HG03378 (cell line): ENCODE data around the gene OTOGL.

Experiments used
- ATAC-seq: cut with Tn5 transposase; IDR thresholded peaks from one replicate; pipeline ENCODE4 v1.9.1; 2021; ENCODE audit warnings: mild to moderate bottlenecking, moderate library complexity; ENCODE audit not compliant: unreplicated experiment

Gene OTOGL

DNA sequence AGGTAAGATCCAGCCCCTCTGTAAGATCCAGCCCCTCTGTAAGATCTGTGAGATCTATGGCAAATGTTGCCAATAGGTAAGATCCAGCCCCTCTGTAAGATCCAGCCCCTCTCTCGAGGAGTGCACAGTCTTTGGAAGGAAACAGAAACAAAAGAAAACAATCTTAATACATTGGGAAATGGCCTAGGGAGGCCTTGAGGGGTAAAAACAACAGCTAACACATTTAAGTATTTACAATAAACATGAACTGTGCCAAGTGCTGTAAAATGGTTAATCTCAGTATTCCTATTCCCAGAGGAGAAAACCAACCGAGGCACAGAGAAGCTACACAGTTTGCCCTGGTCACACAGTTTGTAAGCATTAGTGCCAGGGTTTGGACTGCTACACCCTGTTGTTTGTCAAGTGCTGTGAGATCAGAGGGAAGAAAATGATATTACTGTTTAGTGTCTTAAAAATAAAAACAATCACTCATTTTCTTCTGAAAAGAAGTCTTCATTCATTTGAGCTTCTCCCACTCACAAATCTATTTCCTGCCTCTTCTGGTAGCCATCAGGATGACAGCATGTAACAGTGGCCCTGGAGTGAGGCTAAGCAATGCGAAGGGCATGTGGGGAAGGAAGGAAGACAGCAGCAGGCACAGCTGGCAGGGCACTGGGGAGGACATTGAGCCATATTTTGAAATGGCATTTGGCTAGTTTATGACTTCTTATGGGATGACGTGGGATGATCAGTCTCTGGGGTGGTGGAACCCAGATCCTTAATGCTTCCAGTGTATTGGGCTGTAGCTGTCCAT lies 226.0 kb downstream of the OTOGL start:
- no peak for ATAC-seq

DNA sequence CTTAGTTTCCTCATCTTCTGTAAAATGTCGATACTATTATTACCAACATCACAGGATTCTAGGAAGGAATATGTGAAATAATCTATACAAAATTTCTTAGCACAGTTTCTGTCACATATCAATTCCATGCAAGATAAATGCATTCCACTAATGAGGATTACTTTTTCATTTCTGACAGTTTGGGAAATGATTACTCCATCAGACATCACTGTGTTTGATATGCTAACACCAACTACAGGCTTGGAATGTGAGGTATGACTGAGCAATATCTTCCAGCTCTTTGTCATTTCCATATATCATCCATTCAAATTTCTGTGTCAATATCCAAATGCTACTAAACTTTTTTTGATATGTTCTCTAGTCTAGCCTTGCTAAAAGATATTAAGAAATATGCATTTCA lies 233.5 kb downstream of the OTOGL start:
- ATAC-seq: no peak

DNA sequence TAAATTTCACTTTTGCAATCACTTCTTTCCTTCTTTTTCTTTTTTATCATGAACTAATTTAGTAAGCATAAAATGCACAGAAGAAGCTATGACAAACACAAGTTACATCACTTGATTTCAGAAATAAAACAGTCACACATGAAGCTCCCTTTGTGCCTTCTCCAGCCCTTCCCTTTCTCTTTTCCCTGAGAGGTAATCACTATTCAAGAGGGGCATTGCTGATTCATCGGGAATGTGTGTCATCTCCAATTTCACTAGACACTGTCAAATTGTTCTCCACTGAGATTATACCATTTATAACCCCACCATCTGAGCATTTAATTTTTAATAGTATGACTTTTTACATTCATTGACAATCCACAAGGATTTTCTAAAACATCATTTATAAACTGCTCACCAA lies 253.1 kb downstream of the OTOGL start:
- no peak for ATAC-seq

DNA sequence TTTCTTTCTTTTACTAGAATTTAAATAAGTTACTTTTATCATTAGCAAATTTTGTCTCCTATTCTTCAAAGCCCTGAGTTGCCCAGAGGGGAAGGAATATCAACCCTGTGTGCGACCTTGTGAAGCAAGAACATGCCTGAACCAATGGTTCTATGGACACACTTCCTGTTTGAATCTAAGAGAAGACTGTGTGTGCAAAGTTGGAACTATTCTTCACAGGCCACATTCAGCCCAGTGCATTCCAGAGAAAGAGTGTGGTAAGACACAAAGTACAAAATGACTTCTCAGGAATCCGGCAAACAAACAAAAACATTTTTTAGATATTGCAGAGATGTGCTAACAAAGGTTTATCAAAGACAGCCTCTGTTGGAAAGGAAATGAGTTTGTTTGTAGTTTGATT lies 253.9 kb downstream of the OTOGL start:
- ATAC-seq: no peak

DNA sequence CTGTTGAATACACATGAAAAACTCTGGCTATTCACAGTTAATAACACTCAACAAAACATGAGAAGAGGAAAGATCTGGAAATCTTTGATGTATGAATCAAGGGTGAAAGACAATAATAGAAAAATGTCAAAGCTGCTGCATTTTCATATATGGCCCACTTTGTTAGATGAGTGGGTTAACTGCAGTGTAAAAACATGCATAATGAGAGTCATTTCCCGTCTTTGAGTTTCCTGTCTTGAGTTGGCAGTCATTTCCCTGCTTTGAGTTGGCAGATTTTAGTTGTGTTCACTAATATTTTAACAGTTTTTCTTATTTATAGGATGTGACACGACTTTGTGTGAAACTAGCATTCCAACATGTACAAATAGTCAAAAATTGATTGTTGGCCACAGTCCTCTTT lies 256.8 kb downstream of the OTOGL start:
- no peak for ATAC-seq

DNA sequence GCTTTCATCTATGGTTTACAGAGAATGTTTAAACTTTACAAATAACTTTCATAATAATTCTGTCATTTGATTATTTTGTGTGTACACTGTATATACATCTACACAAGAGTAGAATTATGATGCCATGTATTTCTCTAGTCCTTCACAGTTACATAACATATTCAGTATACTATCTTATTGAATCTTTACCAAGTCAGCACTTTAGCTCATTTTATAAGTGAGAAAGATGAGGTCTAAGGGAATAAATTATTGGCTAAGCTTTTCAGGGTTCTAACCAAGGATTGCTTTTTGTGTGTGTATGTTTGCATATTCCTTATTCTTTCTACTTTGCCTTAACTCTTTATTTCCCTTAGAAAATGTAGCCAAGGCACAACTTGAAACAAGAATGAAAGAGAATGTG lies 260.4 kb downstream of the OTOGL start:
- no peak for ATAC-seq

DNA sequence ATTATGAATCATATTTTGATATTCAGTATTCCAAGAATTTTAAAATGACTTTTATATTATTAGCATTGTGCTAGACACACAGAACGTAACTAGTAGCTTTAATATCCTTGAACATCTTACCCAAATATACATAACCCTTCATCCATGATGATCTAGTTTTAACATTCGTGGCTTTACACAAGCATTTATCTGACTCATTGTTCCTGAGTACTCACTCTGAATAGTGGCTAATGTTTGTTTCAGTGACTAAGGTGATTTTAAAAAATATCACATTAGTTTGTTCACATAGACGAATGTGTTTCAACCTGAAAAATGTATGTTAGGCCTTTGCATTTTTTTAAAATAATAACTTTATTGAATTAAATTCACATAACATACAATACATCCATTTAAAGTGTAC lies 264.7 kb downstream of the OTOGL start:
- ATAC-seq: no peak

DNA sequence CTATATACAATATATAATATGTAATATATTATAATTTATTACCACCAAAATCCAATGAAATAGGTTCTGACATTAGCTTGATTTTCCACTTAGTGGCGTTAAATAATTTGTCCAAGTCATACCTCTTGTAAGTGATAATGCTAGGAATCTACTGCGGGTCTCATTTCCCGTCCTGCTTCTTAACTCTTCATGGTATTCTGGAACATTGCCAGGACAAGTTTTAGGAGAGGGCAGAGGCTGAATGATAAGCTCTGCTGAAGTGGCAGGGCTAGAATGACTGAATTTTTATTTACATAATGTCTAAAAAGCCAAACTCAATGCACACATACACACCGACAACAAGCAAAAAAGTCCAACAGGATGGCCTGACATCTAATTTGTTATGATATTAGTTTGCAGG lies 274.3 kb downstream of the OTOGL start:
- ATAC-seq: no peak

DNA sequence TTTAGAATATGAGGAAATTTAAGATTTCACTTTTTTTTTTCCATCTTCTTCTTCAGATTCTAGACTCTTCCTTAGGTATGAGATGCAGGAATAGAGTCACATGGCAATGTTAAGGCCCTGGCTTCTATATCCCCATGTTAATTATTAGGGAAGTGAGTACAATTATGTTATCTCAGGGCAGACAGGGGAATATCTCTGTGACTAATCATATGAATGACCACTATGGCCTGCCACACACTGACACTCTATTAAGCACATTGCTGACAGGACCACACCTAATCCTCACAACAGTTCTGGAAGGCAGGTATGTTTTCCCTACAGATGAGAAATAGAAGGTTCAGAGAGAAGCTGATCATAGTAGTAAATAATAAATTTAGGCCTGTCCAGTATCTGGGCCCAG lies 275.3 kb downstream of the OTOGL start:
- ATAC-seq: no peak

DNA sequence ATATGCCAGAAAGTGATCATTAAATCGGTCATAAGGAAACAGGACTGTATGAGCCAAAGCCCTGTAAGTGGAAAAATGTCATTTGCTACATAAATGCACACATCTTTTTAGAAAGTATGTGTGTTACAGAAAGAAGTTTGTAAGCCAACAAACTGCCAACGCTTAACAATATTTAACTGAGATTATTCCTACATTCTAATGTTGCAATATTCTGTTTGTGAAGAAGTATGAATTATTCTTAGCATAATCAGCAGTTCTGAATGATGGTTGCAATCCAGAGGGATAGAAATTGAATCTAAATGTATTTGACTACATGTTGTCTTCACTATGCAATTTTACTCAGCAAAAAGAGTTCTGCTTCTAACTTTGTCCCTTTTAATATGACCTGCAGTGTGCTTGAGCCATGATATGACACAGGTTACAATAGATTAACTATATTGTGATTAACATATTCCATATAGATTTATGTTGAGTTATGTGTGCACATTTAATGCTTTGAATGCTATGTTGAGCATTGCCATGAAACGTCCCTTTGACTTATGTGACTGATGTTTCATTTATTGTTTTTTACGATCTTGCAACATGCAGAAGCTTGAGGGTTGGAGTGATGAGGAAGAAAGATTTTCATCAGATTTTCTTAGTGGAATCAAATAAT lies 277.9 kb downstream of the OTOGL start:
- ATAC-seq: no peak

DNA sequence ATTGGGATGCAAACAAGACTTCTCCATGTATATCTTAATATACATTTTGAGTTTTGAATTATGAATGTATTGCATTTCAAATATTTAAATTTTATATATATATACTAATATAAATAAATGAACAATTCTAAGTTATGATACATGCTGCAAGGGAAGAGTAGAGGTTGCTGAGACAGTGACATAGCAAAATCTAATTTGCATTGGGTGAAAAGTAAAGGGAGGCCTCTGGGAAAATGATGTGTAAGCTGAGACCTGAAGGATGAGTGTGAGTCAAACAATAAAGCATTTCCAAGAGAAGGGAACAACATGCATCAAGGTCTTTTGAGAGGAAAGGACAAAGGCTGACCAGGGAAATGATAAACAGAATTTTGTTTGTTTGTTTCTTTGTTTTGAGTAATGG lies 281.8 kb downstream of the OTOGL start:
- no peak for ATAC-seq

DNA sequence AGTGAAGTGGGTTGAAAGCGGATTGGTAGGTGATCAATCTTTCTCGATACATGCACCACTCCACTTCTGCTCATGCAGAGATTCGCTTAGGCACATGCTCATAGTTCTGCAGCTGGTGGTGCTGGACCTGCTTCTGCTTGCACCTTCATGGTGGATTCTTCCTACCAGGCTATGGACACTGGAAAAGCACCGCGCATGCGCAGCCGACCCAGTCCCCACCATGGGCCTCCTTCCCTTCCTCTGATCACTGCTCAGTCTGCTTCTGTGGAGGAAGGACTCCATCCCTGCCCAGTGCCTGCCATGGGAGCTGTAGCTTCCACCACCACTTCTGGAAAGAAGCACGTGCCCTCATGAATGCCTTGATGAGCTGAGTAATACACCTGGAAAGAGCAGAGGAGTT lies 282.9 kb downstream of the OTOGL start:
- ATAC-seq: no peak

DNA sequence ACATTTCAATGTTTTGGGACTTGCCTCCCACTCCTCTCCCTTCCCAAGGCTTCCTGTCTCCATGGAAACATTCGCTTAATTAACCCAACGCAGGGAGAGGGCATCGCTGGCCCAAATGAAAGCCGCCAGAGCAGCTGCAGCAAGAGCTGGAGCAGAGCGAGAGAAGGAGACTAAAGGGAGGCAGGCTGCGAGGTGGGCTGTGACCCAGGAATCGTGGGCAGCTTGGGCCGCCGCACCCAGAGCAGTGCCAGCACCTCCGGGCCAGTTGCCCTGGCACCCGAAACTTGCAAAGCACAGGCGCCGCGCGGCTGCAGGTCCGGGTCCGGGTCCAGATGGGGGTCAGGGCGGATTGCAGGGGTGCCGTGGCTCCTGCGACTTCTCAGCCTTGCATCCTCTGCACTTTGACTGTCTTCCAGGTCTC lies 301.2 kb downstream of the OTOGL start:
- no peak for ATAC-seq

DNA sequence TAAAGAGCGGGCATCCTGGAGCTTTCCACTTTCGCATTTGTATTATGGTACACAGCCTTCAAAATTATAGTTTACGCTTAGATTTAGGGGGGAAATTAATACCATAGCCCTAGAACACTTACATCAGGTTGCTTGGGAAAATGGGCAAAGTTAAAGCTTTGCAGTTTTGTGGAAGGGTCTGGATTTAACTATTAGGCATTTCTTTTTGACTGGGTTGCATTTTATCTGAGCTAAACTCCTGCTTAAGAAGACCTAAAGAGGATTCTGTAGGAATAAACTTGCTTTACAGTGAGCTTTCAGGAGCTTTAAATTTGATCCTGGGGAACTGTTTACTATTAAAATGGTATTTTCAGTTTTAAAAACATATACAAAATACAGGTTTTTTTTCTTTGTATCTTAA lies 301.9 kb downstream of the OTOGL start:
- ATAC-seq: no peak

DNA sequence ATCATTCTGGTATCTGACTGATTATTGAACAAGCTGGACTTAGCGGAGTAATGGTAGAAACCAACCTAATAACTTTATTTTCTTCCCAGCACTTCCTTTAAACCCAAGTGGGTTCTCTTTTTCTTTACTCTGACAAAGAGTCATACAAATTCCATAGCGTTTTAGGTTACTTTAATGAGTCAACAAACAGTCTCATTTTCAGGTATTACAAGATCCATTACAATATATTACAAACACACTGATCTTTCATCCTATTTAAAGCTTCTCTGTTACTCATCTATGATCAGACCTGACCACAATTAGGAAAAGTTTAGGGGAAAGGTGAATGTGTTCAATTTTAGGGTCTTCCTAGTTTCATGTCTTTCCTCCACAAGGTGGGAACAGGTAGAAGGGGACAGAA lies 305.3 kb downstream of the OTOGL start:
- ATAC-seq: no peak

DNA sequence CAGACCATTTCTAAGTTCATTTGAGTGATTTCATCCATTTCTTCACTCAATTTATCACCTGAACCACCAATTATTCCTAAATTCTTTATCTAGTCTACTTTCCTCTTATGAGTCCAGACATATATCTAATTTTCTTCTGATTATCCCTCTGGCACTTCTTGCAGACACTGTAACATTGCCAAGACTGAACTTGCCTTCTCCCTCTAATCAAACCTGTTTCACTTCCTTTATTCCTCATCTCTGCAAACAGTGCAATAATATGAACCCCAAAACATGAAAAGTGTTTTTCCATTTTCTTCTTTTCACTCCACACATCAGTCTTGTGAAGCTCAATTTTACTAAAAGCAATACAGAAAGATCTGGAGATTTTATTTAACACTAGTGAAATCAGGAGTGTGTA lies 306.9 kb downstream of the OTOGL start:
- no peak for ATAC-seq

DNA sequence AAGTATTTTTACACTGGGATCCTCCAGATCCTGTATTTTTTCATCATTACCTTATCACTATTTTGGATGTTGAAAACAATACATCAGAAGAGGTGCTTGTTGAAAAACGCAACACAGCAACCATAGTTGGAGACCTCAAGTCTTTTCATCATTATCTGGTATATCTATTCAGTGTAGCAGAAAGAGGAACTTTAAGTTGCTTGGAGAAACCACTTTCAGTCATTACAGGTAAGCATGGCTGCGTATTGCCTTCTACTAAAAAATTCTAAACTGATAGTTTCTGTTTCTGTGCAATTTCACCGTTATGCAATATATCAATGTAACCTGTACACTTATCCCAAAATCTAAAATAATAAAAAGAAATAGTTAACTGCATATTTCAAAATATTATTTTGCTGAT lies 312.4 kb downstream of the OTOGL start:
- peak; percentile 47 for ATAC-seq

DNA sequence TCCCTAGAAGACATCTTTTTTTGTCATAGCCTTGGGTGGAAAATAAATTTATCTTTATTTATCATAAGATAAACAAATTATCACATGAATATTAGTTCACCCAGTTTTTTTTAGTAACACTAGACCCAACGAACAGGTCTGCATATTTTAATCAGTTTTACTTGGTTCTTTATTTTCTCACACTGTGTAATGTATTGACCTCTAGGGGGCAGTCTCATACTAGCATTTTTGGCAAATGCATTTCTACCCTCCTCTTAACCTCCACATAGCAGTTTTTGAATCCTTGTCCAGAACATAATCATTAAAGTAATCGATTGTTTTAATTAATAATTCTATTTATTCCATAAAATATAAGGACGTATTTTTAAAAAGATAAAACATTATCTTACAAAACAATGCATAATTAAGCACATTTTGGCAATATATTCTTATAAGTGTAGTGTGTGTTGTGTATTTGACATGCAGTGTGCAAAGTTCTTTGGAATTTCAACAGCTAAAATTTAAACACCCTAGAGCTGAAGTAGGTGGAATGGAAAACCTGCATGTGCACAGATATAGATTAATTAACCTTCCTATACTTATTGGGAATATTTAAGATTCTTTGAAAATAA lies 313.1 kb downstream of the OTOGL start:
- ATAC-seq: peak; percentile 89

DNA sequence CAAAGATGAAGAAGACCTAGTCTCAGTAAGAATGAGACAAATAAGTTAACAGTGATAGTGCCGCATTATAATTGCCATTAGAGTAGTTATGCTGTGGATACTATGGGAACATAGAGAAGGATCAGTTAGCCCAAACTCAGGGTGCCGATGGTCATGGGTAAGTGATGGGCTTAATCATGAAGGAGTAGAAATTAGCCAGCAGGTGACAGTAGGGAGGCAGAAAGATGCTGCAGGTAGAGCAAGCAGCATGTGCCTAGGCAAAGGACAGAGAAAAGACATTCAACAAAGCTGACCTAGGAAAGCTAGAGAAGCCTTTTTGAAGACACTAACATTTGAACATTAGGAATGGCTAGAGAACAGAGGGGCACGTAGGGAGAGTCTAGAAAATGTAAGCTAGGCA lies 314.1 kb downstream of the OTOGL start:
- ATAC-seq: no peak

DNA sequence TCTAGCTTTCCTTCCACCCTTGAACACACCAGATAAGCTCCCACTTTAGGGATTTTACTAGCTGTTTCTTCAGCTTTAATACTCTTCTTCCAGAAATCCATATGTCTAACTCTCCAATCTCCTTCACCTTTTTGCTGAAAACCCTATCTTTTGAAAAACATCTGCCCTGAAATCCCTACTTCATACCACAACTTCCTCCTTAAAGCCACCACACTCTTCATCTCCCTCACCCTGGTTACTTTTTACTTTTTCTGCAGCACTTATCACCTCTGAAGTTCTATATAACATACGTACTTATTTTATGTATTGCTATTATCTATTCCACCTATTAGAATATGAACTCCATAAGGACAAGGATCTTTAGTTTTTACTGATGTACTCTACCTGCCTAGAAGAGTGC lies 316.1 kb downstream of the OTOGL start:
- no peak for ATAC-seq

DNA sequence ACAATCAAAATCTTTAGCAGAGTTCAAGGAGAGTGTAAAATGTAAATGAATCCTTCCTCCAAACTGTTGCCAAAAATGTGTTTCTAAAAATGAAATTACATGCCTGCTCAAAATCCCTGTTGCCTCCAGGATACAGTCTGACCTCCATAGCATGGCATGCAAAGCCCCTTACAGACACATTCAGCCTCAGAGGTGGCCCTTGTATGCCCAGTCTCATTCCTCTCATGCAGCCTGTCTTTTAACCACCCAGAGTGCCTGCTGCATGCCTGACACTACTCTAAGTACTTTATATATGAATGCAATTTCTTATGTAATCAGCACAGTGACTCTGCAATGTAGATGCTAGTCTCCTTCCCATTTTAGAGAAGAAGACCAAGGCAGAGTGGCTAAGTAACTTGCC lies 320.3 kb downstream of the OTOGL start:
- no peak for ATAC-seq

DNA sequence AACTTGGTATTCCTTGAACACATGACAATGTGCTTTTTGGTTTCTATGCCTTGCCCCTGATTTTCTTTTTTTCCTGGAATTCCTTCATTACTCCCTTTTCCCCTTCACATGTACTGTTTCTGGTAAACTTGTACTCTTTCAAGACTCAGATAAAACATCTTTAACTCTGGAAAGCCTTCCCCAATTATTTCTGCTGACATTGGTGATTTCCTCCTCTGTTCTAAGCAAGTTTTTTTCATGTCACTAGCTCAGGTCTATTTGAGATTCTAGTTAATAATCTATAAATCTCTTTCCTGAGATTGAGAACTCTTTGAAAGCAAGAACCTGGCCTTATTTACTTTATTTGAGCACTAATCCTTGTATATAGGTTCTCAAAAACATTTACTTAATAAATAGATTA lies 320.7 kb downstream of the OTOGL start:
- ATAC-seq: no peak
